Small intestine (tissue), 7 donors: Measurements from ENCODE around the gene MMP25. TPM values are rescaled to one million over a fixed set of nuclear protein-coding genes. Genes with fewer than 3 reads are reported as not detected.

Experiments
- DNase-seq, 2 donors: peaks; one replicate each; pipeline versions ENCODE4 v3.0.0 to v3.0.0-alpha.2; 2013
- FAIRE-seq: peaks from 2 replicates; lab custom pipeline; 2012; peaks lifted over from hg19 to GRCh38; lab: Jason Lieb, UNC
- H3K27ac ChIP-seq, 3 donors: one replicate each; pipeline ENCODE4 v1.5.1; 2013; ENCODE audit warnings: low read length in 2 of 3, mild to moderate bottlenecking in 2 of 3, control low read depth in 1 of 3, inconsistent platforms in 1 of 3, low read depth in 1 of 3, moderate library complexity in 1 of 3
- H3K27me3 ChIP-seq, 3 donors: one replicate each; pipeline ENCODE4 v1.6.1; 2013; ENCODE audit warnings: low read length in 3 of 3, inconsistent platforms in 1 of 3; ENCODE audit not compliant: control insufficient read depth in 3 of 3, insufficient read depth in 3 of 3
- H3K36me3 ChIP-seq, 3 donors: one replicate each; pipeline ENCODE4 v1.6.1; 2013; ENCODE audit warnings: low read length in 3 of 3, inconsistent platforms in 1 of 3, low read depth in 1 of 3, mild to moderate bottlenecking in 1 of 3, moderate library complexity in 1 of 3; ENCODE audit not compliant: control insufficient read depth in 3 of 3, insufficient read depth in 2 of 3
- H3K4me1 ChIP-seq, 3 donors: one replicate each; pipeline ENCODE4 v1.6.1; 2013; ENCODE audit warnings: low read length in 2 of 3, inconsistent platforms in 1 of 3, low read depth in 1 of 3, mild to moderate bottlenecking in 1 of 3, moderate library complexity in 1 of 3; ENCODE audit not compliant: control insufficient read depth in 3 of 3, insufficient read depth in 2 of 3
- H3K4me3 ChIP-seq, 3 donors: one replicate each; pipeline ENCODE4 v1.5.1; 2013; ENCODE audit warnings: low read length in 3 of 3, control low read depth in 1 of 3, inconsistent platforms in 1 of 3, low read depth in 1 of 3, mild to moderate bottlenecking in 1 of 3, moderate library complexity in 1 of 3
- H3K9me3 ChIP-seq, 2 donors: one replicate each; pipeline ENCODE4 v1.6.1; 2013; ENCODE audit warnings: low read depth in 1 of 2, low read length in 1 of 2; ENCODE audit not compliant: control insufficient read depth in 2 of 2, insufficient read depth in 1 of 2
- WGBS, 3 donors: extraction: QIAGEN DNeasy Blood & Tissue Kit; methylation state at CpG; one replicate each; pipeline ENCODE4 v1.1.7; 2013; 5-methylcytosine and 5-hydroxymethylcytosine counted together
- polyA plus RNA-seq, 4 donors: library from polyadenylated mRNA; stranded (reverse) in 3 of 4; unstranded in 1 of 4; fragments of 200-250 nt in 3 of 4; fragments of 120-200 nt in 1 of 4; gene quantifications; one replicate each; pipeline versions ENCODE4 v1.2.1 to v1.2.3, GENCODE V29; 2013
- donor health status: healthy with polysubstance abuse.
- donor health status: control.
- donor health status: control.
- donor health status: Bipolar disorder and iron deficiency.
- donor health status: healthy.

MMP25 gene
- polyA plus RNA-seq, 4 donors: 0.54 to 3.4 (median 0.78) TPM

- H3K9me3 ChIP-seq: no peaks in the 10 kb centered on the region
- peaks cover 0 to 10% (median 0%) of the 10 kb centered on the region in 3 donors for H3K27me3 ChIP-seq
- WGBS, 3 donors: 1% methylated on average over 25 to 49 of the region's 49 CpGs
- H3K27ac ChIP-seq: peak within 1 kb of the TSS; percentile 97 to 99 (median 99)
- DNase-seq: peak; percentile 83 to 94
- H3K36me3 ChIP-seq: peaks cover 0 to 26% (median 0%) of the 10 kb centered on the region in 3 donors
- no peak for FAIRE-seq
- H3K4me3 ChIP-seq: peak within 1 kb of the TSS; percentile 45 to 97 (median 82)
- peaks cover 2 to 48% (median 17%) of the 10 kb centered on the region in 3 donors for H3K4me1 ChIP-seq
Observed at GRCh38 chr16:3020247-3020603, 26.1 kb upstream of the MMP25 start, which contains the start of gene TNFRSF12A. TSS of gene TNFRSF12A (plus strand) at chr16:3020368. CDS start at chr16:3020398, 30 bp downstream.

- FAIRE-seq (no peak), DNase-seq (peak; percentile 79 to 88)
- Histone ChIP-seq H3K36me3 (peaks cover 0 to 29% (median 0%) of the 10 kb centered on the region in 3 donors), H3K9me3 (no peaks in the 10 kb centered on the region), H3K27ac (peak overlapping the region; percentile 97 to 99 (median 99)), H3K27me3 (peaks cover 0 to 10% (median 0%) of the 10 kb centered on the region in 3 donors), H3K4me3 (peak overlapping the region; percentile 45 to 97 (median 82)), H3K4me1 (peaks cover 2 to 51% (median 17%) of the 10 kb centered on the region in 3 donors)
- 0 to 1% (median 1%) methylated on average over 37 to 57 of the region's 57 CpGs for WGBS, 3 donors
Observed at GRCh38 chr16:3020604-3021448, 25.5 kb upstream of the MMP25 start.

- Histone ChIP-seq H3K27ac (peak overlapping the region; percentile 97 to 99 (median 99)), H3K4me1 (peaks cover 2 to 51% (median 17%) of the 10 kb centered on the region in 3 donors), H3K4me3 (peak overlapping the region; percentile 45 to 97 (median 82)), H3K27me3 (peaks cover 0 to 10% (median 0%) of the 10 kb centered on the region in 3 donors), H3K9me3 (no peaks in the 10 kb centered on the region), H3K36me3 (peaks cover 0 to 36% (median under 1%) of the 10 kb centered on the region in 3 donors)
- WGBS, 3 donors: 12 to 20% (median 14%) methylated on average over 19 to 25 of the region's 25 CpGs
- FAIRE-seq (no peak), DNase-seq (peak; percentile 84 to 91)
Observed at GRCh38 chr16:3021449-3022207, 24.7 kb upstream of the MMP25 start.

- DNase-seq (peak; percentile 90), FAIRE-seq (no peak)
- Histone ChIP-seq H3K4me1 (peaks cover 2 to 52% (median 17%) of the 10 kb centered on the region in 3 donors), H3K36me3 (peaks cover 0 to 42% (median 5%) of the 10 kb centered on the region in 3 donors), H3K27me3 (peaks cover 0 to 10% (median 0%) of the 10 kb centered on the region in 3 donors), H3K9me3 (no peaks in the 10 kb centered on the region), H3K4me3 (peak overlapping the region in 2 of 3 donors; percentile 82 to 97), H3K27ac (peak overlapping the region; percentile 97 to 99 (median 99))
- WGBS, 3 donors: 3 to 14% (median 12%) methylated on average over 7 to 8 of the region's 8 CpGs
Observed at GRCh38 chr16:3022208-3022683, 24.1 kb upstream of the MMP25 start.

GRCh38 chr16:3022684-3023414 lies 23.5 kb upstream of the MMP25 start:
- H3K9me3 ChIP-seq: no peaks in the 10 kb centered on the region
- H3K27ac ChIP-seq: peak overlapping the region; percentile 80 to 99 (median 93)
- H3K4me3 ChIP-seq: peak overlapping the region in 2 of 3 donors; percentile 53 to 97
- H3K36me3 ChIP-seq: peaks cover 0 to 48% (median 5%) of the 10 kb centered on the region in 3 donors
- FAIRE-seq (no peak), DNase-seq (no peak)
- peaks cover 0 to 9% (median 0%) of the 10 kb centered on the region in 3 donors for H3K27me3 ChIP-seq
- peaks cover 2 to 53% (median 17%) of the 10 kb centered on the region in 3 donors for H3K4me1 ChIP-seq
- 44 to 52% (median 46%) methylated on average over 8 of the region's 8 CpGs for WGBS, 3 donors

- Histone ChIP-seq H3K36me3 (peaks cover 0 to 48% (median 5%) of the 10 kb centered on the region in 3 donors), H3K27me3 (peaks cover 0 to 4% (median 0%) of the 10 kb centered on the region in 3 donors), H3K4me1 (peaks cover 2 to 50% (median 17%) of the 10 kb centered on the region in 3 donors), H3K4me3 (peak overlapping the region; percentile 33 to 91 (median 53)), H3K9me3 (no peaks in the 10 kb centered on the region), H3K27ac (peak overlapping the region; percentile 80 to 99 (median 93))
- DNase-seq (peak in 1 of 2 donors; percentile 34), FAIRE-seq (no peak)
- 21 to 37% (median 29%) methylated on average over 3 to 6 of the region's 6 CpGs for WGBS, 3 donors
Observed at GRCh38 chr16:3023415-3023668, 23.0 kb upstream of the MMP25 start.

- FAIRE-seq (no peak), DNase-seq (peak; percentile 98 to 99)
- peaks cover 2 to 50% (median 17%) of the 10 kb centered on the region in 3 donors for H3K4me1 ChIP-seq
Observed at GRCh38 chr16:3023669-3024478, 22.5 kb upstream of the MMP25 start, which contains the start of the genes HCFC1R1 and THOC6. TSS of gene HCFC1R1 (minus strand) at chr16:3023942. CDS start at chr16:3023941, 1 bp downstream. TSS of gene THOC6 (plus strand) at chr16:3024035. CDS start at chr16:3024327, 292 bp downstream.

More at GRCh38 chr16:3023669-3024478, 22.5 kb upstream of the MMP25 start, which contains the start of the genes HCFC1R1 and THOC6:
- H3K36me3 ChIP-seq: peaks cover 0 to 53% (median 5%) of the 10 kb centered on the region in 3 donors
- H3K4me3 ChIP-seq: peak within 1 kb of the TSS; percentile 33 to 97 (median 53)
- H3K9me3 ChIP-seq: no peaks in the 10 kb centered on the region
- 1% methylated on average over 53 to 69 of the region's 69 CpGs for WGBS, 3 donors
- peaks cover 0 to 4% (median under 1%) of the 10 kb centered on the region in 3 donors for H3K27me3 ChIP-seq
- H3K27ac ChIP-seq: peak within 1 kb of the TSS; percentile 80 to 99 (median 93)
